Upper lobe of left lung (tissue), 4 donors: ENCODE results near the gene RP2.

Experiments
- CTCF ChIP-seq, 6 experiments: fragments of 450-650 bp in 4 of 6; fragments of 200-600 bp in 2 of 6; sonication (generic) in 2 of 6; IDR thresholded peaks; one replicate each; pipeline ENCODE4 v1.5.1; 2016 to 2019; ENCODE audit warnings: antibody characterized with exemption in 6 of 6
- EP300 ChIP-seq, 4 donors: sonication (generic); formaldehyde crosslinking; IDR thresholded peaks; one replicate each; pipeline ENCODE4 v1.5.1; 2017; ENCODE audit warnings: antibody characterized with exemption in 4 of 4, control low read depth in 2 of 4
- POLR2A ChIP-seq, 4 donors: fragments of 450-650 bp; IDR thresholded peaks; one replicate each; pipeline ENCODE4 v1.5.1; 2016 to 2017; ENCODE audit warnings: antibody characterized with exemption in 4 of 4, mild to moderate bottlenecking in 2 of 4
- POLR2AphosphoS5 ChIP-seq, 2 donors: sonication (generic); formaldehyde crosslinking; IDR thresholded peaks; one replicate each; pipeline ENCODE4 v1.5.1; 2017; ENCODE audit warnings: antibody characterized with exemption in 2 of 2

- TF ChIP-seq CTCF (IDR thresholded peaks at IDR 0.05), result peak in 5 of 6 experiments; percentile 18 to 55 (median 49)
- TF ChIP-seq POLR2A (IDR thresholded peaks at IDR 0.05), result peak in 3 of 4 donors; percentile 59 to 94 (median 72)
- TF ChIP-seq POLR2AphosphoS5 (IDR thresholded peaks at IDR 0.05), result peak; percentile 76 to 89
- no peak for TF ChIP-seq EP300 (IDR thresholded peaks at IDR 0.05)
These were observed at the start of gene RP2 for GRCh38 chrX:46836701-46837557.
